HFFc6 (cell line): Measurements from ENCODE around the gene MYEF2. TPM values are rescaled to one million over a fixed set of nuclear protein-coding genes. Genes with fewer than 3 reads are reported as not detected.

Source experiments
- DNase-seq: peaks from one replicate; pipeline ENCODE4 v3.0.0-alpha.2; 2018
- H3K27ac Mint-ChIP-seq: 2 replicates; pipeline ENCODE4 v1.8.0; 2020; ENCODE audit warnings: mild to moderate bottlenecking, mixed read lengths
- H3K27me3 Mint-ChIP-seq: 2 replicates; pipeline ENCODE4 v1.8.0; 2021; ENCODE audit warnings: mild to moderate bottlenecking, moderate library complexity, mixed read lengths; ENCODE audit not compliant: insufficient read depth
- H3K36me3 Mint-ChIP-seq: 2 replicates; pipeline ENCODE4 v1.8.0; 2021; ENCODE audit warnings: low read depth, mixed read lengths
- H3K4me1 Mint-ChIP-seq: 2 replicates; pipeline ENCODE4 v1.8.0; 2020; ENCODE audit warnings: low read depth, mixed read lengths
- H3K4me3 Mint-ChIP-seq: 2 replicates; pipeline ENCODE4 v1.8.0; 2020; ENCODE audit warnings: mild to moderate bottlenecking, moderate library complexity, mixed read lengths
- H3K9me3 Mint-ChIP-seq: 2 replicates; pipeline ENCODE4 v1.8.0; 2020; ENCODE audit warnings: mild to moderate bottlenecking, mixed read lengths
- CTCF ChIP-seq: fragments of 200-600 bp; sonication (generic); IDR thresholded peaks from 2 replicates; pipeline ENCODE4 v1.5.0; 2021; ENCODE audit warnings: antibody characterized with exemption, mild to moderate bottlenecking
- total RNA-seq, 6 experiments: library from RNA; stranded (reverse); fragmentation: NEBNext Ultra II Directional; extraction: Animal tissue kit (Norgen Biotek cat#: 25700); gene quantifications; 2 replicates in 1 of 6; 3 replicates in 5 of 6; pipeline ENCODE4 v1.2.3, GENCODE V29; 2021

MYEF2 gene
- total RNA-seq, 6 experiments from 2014 or later = 7.0 to 12.9 (median 11.5) TPM

GRCh38 chr15:48185529-48185928 is 7.4 kb upstream of the MYEF2 start:
- no peak for DNase-seq
- Mint-ChIP-seq H3K36me3 (no peaks in the 10 kb centered on the region), H3K27ac (no peak overlapping the region), H3K9me3 (no peaks in the 10 kb centered on the region), H3K4me1 (no peaks in the 10 kb centered on the region), H3K4me3 (no peak overlapping the region), H3K27me3 (peaks cover 7% of the 10 kb centered on the region; the same call in 1 of the 2 replicates)
- TF ChIP-seq CTCF = no peak

DNA sequence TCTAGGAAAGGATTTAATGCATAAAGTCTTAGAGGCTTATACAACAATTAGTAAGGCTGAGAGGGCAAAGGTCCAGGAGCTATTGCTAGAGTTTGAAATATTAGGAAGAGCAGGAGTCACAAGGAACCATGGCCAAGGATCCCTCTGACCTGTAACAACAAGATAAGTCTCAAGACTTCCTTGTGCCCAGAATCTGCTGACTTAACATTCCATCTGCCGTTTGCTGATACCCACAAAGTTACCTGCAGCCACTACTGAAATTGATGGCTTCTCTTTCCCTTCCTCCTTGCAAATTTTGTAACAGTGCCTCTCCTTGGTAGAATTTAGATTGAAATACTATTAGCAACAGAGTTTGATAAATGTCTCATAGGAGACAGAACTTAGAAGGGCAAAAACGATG is 4.7 kb upstream of the MYEF2 start:
- TF ChIP-seq CTCF = no peak
- Mint-ChIP-seq H3K4me1 (no peaks in the 10 kb centered on the region), H3K36me3 (no peaks in the 10 kb centered on the region), H3K27ac (no peak overlapping the region), H3K9me3 (no peaks in the 10 kb centered on the region), H3K27me3 (peaks cover 9% of the 10 kb centered on the region; the same call in 1 of the 2 replicates), H3K4me3 (no peak overlapping the region)
- DNase-seq = no peak

- H3K4me1 Mint-ChIP-seq = peaks cover 17% of the 10 kb centered on the region
- peaks cover 11% of the 10 kb centered on the region; the same call in 1 of the 2 replicates for H3K27me3 Mint-ChIP-seq
- TF ChIP-seq CTCF = no peak
- H3K4me3 Mint-ChIP-seq = peak overlapping the region; percentile 41; the same call in 1 of the 2 replicates
- no peak for DNase-seq
- no peaks in the 10 kb centered on the region for H3K36me3 Mint-ChIP-seq
- H3K9me3 Mint-ChIP-seq = no peaks in the 10 kb centered on the region
- no peak overlapping the region for H3K27ac Mint-ChIP-seq
Measured at GRCh38 chr15:48178648-48178931, 495 bp upstream of the MYEF2 start.

DNA sequence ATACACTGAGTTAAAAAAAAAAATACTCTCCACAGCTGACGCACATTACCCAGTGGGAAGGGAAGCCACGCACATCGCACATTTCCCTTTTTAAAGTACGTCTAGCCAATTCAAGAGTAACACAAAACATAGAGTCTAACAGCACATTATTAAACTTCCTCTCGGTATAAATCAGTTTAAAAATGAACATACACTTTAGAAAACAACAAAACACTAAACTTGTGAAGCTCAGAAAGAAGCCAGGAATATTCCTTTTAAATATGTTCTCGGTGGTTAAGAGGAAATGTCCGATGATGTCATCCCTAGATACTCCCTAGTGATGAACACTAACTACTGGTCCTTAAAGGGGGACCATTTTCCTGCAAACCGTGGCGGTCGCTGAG is 721 bp downstream of the MYEF2 start:
- H3K27me3 Mint-ChIP-seq = peaks cover 11% of the 10 kb centered on the region; the same call in 1 of the 2 replicates
- H3K4me1 Mint-ChIP-seq = peaks cover 17% of the 10 kb centered on the region
- peak; percentile 39 for DNase-seq
- no peaks in the 10 kb centered on the region for H3K9me3 Mint-ChIP-seq
- TF ChIP-seq CTCF = no peak
- H3K4me3 Mint-ChIP-seq = peak overlapping the region; percentile 87
- peak overlapping the region; percentile 82 for H3K27ac Mint-ChIP-seq
- H3K36me3 Mint-ChIP-seq = no peaks in the 10 kb centered on the region

- H3K27me3 Mint-ChIP-seq = peaks cover 8% of the 10 kb centered on the region; the same call in 1 of the 2 replicates
- no peak for TF ChIP-seq CTCF
- DNase-seq = no peak
- H3K9me3 Mint-ChIP-seq = no peaks in the 10 kb centered on the region
- H3K27ac Mint-ChIP-seq = peak overlapping the region; percentile 82
- peaks cover 17% of the 10 kb centered on the region for H3K4me1 Mint-ChIP-seq
- no peaks in the 10 kb centered on the region for H3K36me3 Mint-ChIP-seq
- peak overlapping the region; percentile 87 for H3K4me3 Mint-ChIP-seq
Measured at GRCh38 chr15:48176957-48177356, 1.1 kb downstream of the MYEF2 start.

- no peak for DNase-seq
- no peak for TF ChIP-seq CTCF
- Mint-ChIP-seq H3K36me3 (no peaks in the 10 kb centered on the region), H3K4me3 (peak overlapping the region; percentile 87; the same call in 1 of the 2 replicates), H3K4me1 (peaks cover 17% of the 10 kb centered on the region), H3K27ac (no peak overlapping the region), H3K27me3 (peaks cover 6% of the 10 kb centered on the region; the same call in 1 of the 2 replicates), H3K9me3 (no peaks in the 10 kb centered on the region)
Measured at GRCh38 chr15:48176112-48176511, 2.0 kb downstream of the MYEF2 start.
